NCI-H128 (cell line): Measurements from ENCODE around the gene DPP10.
"Not testable (repeated sequence)": the region's sequence is repeated elsewhere in the genome, so short reads cannot be mapped to it uniquely, and the experiment has no call there.

ENCODE experiments used
- DNase-seq: peaks from one replicate; lab custom pipeline; 2025; ENCODE audit not compliant: unreplicated experiment; lab: John Stamatoyannopoulos, UW

DPP10 gene

DNA sequence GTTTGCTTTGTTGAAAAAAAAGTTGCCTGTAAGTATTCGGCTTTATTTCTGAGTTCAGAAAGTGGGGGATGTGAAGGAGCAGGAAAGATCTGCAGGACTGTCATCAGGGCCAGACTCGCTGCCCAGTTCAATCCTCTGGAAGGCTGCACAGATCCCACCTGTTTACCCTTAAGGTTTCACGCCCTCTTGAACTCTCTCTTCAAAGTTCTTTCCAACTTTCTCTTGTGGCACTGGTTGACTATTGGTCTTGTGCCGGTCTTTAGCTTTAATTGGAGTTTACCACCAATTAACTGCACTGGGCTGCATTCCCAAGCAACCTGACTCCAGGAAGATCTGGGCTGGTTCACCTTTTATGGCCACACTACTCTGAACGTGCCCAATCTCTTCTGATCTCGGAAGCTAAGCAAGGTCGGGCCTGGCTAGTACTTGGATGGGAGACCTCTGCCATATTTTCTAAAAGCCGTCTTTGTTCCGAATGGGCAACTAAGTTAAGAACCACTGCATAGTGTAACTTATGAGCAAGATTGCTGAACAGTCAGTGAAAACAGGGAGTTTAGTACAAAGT, 495.0 kb downstream of the DPP10 start:
- DNase-seq, result no peak

DNA sequence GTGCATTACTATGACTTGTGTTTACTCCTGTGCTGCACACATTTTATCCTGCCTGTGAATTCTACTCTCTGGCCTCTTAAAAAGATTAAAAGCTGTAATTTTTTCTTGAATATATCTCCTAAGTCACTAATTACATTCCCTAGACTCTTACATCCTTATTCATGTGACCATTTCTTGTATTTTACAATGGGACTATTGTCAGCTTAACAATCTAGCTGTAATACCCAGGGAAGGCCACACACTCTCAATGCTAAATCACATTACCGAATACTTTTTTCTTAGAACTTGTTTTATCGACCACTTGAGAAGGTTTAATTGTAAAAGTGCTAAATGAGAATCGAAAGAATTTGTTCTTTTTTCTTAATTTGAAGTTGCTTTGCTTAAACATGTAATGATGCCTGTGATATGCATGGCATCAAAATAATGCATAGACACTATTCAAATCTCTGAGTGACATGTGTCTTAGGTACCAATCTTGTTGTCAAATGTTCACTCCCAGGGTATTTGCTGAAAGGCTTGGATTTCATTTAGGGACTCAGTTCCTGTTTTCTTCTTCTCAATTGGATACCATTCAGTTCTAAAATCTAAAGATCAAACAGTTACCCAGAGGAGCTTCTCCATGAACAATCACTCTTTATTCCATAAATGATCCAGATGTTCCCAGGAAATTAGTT, 498.5 kb downstream of the DPP10 start:
- no peak for DNase-seq

DNA sequence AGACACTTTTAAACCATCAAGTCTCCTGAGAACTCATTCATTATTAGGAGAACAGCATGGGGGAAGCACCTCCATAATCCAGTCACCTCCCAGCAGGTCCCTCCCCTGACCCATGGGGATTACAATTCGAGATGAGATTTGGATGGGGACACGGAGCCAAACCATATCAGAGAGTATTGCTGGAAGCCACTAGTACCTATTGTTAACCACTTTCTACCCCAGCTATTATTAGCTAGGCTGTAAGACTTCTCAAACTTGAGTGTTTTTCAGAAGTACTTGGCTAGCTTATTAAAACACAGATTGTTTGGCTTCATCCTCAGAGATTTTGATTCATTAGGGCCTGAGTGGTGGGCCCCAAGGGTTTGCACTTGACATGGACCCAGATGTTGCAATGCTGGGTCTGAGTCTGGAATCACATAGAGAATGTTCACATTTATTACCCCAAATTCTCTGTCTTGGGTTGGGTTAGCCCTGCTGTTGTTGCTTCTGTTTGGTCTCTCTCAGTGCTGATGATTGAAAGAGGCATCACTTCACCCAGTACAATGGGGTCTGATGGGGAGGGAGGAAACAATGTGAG, 506.9 kb downstream of the DPP10 start:
- no peak for DNase-seq

GRCh38 chr2:114960389-114960788, 517.9 kb downstream of the DPP10 start:
- DNase-seq, result no peak

GRCh38 chr2:114962532-114962931, 520.1 kb downstream of the DPP10 start:
- no peak for DNase-seq

GRCh38 chr2:114968748-114969400, 526.4 kb downstream of the DPP10 start:
- DNase-seq, result no peak

- not testable (repeated sequence) for DNase-seq
Observed at GRCh38 chr2:115004321-115004720, 561.9 kb downstream of the DPP10 start.

- DNase-seq, result no peak
Observed at GRCh38 chr2:115011721-115012120, 569.3 kb downstream of the DPP10 start.

DNA sequence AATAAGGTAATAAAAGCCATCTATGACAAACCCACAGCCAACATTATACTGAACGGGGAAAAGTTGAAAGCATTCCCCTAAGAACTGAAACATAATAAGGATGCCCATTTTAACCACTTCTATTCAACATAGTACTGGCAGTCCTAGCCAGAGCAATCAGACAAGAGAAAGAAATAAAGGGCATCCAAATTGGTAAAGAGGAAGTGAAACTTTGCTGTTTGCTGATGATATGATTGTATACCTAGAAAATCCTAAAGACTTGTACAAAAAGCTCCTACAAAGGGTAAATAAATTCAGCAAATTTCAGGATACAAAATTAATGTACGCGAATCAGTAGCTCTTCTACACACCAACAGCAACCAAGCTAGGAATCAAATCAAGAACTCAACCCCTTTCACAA, 579.6 kb downstream of the DPP10 start:
- DNase-seq, result not testable (repeated sequence)

- no peak for DNase-seq
Observed at GRCh38 chr2:115034801-115035200, 592.4 kb downstream of the DPP10 start.

GRCh38 chr2:115036818-115037217, 594.4 kb downstream of the DPP10 start:
- no peak for DNase-seq

DNA sequence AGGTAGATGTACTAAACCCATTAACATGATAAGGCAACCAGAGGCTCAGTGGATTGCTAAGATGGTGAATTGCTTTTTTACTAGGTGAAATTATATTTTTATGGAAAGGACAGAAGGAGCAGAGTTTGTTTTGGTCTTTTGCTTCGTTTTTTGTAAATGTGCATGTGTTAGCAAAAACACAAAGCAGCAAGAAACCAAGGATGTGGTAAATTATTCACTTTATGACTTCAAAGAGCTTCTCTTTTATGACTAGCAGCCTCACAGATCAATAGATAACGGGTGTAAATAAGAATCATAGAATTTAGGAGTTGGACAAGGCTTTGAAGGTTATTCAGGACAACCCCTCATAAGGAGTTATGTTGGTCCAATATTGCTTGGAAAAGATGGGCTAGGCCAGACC, 615.0 kb downstream of the DPP10 start:
- DNase-seq, result no peak

DNA sequence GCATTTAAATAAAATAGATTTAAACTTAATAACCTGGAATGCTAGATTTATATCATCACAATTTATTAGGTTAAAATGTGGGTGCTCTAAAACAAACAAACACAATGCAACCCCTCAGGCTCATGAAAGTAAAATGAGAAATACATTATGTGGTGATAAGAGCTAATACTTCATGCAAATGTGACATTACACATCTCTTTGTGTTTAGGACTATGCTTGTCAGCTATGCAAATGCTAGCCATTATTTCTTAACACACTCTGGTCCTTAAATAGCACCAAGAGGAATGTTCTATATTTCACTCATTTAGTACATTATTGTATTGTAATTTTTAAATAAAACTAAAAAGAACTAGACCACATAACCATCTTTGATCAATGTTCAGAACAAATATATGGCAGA, 627.6 kb downstream of the DPP10 start:
- DNase-seq, result no peak

- DNase-seq, result no peak
Observed at GRCh38 chr2:115071534-115071933, 629.1 kb downstream of the DPP10 start.

DNA sequence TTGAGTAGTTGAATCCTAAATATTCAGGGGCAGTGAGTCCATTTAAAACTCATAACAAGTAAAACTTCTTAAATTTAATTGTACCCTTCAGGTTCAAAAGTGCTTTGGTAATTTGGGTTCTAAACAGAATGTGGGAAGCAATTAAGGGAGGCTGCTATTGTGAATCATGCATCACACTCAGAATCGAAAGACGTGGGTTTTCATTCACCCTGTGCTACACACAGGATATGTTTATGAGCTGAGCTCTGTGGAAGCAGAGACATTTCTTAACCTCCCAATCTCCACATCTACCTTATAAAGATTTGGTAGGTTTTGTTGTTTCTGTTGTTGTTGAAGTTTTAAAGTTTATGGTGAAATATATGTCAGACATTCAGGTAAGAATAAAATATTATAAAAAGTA, 633.4 kb downstream of the DPP10 start:
- no peak for DNase-seq

DNA sequence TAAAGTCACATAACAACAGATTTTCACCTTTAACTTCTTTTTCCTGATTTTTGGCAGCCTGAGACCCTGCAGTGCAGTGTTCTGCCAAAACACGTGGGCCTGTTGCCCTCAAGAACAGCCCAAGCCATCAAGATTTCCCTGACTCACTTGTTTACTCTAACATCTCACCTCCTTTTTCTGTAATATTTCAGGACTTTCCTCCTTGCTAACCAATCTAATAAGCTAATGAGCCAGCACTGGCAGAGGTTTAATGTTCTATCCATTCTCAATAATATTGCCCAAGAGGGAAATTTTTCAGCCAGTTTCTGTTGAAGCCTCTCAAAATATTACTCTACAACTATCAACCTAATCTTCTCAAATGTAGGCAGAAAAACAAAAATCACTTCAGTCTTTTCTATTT, 635.2 kb downstream of the DPP10 start:
- DNase-seq, result no peak

- DNase-seq, result no peak
Observed at GRCh38 chr2:115083225-115083624, 640.8 kb downstream of the DPP10 start.

- DNase-seq, result no peak
Observed at GRCh38 chr2:115083711-115084110, 641.3 kb downstream of the DPP10 start.

GRCh38 chr2:115084446-115084845, 642.0 kb downstream of the DPP10 start:
- no peak for DNase-seq

DNA sequence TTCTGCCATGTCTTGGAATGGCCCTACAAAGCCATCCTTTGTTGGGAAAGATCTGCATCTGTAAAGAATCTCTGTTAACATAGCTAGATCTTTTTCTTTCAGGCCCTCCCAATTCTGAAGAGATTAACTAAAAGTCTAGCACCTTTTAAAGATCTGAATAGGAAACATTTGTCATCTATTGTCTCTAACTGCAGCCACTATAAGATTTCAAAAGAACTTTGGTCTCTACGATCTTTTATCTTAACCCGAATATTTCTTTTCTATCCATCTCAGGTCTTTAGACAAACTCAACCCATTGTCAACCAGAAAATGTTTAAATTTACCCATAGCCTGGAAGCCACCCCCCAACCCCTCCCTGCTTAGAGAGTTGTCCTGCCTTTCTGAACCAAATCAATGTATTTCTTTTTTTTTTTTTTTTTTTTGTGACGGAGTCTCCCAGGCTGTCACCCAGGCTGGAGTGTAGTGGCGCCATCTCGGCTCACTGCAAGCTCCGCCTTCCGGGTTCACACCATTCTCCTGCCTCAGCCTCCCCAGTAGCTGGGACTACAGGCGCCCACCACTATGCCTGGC, 643.7 kb downstream of the DPP10 start:
- not testable (repeated sequence) for DNase-seq

DNA sequence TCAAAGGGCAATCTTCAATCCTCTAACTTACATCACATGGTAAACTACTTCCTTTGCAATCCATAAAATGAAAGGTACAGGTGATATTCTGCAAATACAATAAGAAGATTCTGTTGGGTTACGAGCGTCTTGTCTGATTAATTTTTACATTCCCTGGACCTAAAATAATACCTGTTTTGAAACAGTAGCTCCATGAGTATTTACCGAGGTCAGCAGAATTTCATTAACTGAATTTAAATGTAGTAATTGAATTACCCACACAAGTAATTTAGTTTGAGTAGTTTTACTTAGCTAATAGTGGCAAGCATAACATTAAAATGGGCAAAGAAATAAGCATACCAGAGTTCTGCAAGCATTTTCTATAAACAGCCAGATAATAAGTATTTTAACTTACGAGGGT, 652.0 kb downstream of the DPP10 start:
- no peak for DNase-seq

- DNase-seq, result no peak
Observed at GRCh38 chr2:115105966-115106365, 663.5 kb downstream of the DPP10 start.
